Cardiac fibroblast (primary cell): Measurements from ENCODE around the gene SNTG2.
"Not testable (repeated sequence)": the region's sequence is repeated elsewhere in the genome, so short reads cannot be mapped to it uniquely, and the experiment has no call there.

Experiments used
- DNase-seq, 2 donors: peaks; one replicate each; pipeline versions ENCODE4 v3.0.0 to v3.0.0-alpha.2; 2010; ENCODE audit warnings: low read depth in 2 of 2
- H3K4me3 ChIP-seq, 2 donors: replicated peaks in 1 of 2; 1 replicate in 1 of 2; 2 replicates in 1 of 2; pipeline ENCODE4 v1.5.1; 2011; ENCODE audit warnings: low read depth in 2 of 2, low read length in 2 of 2, mild to moderate bottlenecking in 2 of 2, moderate library complexity in 1 of 2
- TF ChIP-seq, protein P1 (sequence below): IDR thresholded peaks from one replicate; pipeline ENCODE4 v1.5.1; 2011; ENCODE audit warnings: low read depth, mild to moderate bottlenecking, low read length, inconsistent platforms

Gene SNTG2

DNA sequence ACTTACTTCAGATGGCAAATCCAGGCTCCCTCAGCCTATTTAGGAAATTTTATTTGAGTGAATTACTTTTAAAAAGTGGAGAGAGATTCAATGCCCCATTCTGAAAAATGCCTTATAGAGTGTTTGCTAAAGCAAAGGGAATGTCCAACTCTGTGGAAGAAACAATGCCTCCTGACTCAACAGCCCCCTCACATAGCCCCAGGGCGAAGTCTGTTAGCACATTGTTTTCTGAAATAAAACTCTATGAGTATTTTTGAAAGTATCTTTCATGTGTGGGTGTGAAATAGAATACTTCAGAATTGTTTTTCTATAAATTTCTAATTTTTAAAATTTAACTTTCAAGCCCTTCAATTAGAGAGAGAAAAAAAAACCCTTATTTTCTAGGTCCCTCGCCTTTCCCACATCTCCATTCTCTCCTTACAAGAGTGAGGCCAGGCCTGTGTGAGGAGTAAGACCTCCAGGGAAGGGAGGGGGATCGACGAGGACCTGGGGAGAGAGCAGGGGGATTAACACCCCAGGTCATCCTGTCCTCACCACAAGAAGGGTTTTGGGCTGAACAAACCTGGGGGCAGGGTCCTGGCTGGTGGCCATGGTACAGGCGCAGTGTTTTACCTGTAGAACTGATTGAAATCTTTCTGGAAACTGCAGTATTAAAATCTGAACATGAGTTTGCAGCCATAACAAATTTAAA, 141.4 kb downstream of the SNTG2 start:
- no peak for DNase-seq
- TF ChIP-seq, protein P1, sequence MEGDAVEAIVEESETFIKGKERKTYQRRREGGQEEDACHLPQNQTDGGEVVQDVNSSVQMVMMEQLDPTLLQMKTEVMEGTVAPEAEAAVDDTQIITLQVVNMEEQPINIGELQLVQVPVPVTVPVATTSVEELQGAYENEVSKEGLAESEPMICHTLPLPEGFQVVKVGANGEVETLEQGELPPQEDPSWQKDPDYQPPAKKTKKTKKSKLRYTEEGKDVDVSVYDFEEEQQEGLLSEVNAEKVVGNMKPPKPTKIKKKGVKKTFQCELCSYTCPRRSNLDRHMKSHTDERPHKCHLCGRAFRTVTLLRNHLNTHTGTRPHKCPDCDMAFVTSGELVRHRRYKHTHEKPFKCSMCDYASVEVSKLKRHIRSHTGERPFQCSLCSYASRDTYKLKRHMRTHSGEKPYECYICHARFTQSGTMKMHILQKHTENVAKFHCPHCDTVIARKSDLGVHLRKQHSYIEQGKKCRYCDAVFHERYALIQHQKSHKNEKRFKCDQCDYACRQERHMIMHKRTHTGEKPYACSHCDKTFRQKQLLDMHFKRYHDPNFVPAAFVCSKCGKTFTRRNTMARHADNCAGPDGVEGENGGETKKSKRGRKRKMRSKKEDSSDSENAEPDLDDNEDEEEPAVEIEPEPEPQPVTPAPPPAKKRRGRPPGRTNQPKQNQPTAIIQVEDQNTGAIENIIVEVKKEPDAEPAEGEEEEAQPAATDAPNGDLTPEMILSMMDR, result no peak

DNA sequence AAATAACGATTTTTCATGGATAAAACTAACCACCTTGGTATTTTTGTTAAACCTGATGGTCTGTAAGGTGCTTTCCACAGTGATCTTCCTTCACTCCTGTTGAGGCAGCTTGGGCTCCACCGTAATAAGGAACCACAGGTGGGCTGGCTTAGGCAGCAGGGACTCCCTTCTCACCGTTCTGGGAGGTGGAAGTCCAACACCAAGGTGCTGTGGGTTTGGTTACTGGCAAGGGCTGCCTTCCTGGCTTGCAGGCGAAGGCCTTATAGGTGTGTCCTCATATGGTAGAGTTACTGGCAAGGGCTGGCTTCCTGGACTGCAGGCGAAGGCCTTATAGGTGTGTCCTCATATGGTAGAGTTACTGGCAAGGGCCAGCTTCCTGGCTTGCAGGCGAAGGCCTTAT, 143.0 kb downstream of the SNTG2 start:
- H3K4me3 ChIP-seq, DNase-seq: not testable (repeated sequence)

More for the DNA sequence above, 141.4 kb downstream of the SNTG2 start:
- H3K4me3 ChIP-seq, result no peak overlapping the region

DNA sequence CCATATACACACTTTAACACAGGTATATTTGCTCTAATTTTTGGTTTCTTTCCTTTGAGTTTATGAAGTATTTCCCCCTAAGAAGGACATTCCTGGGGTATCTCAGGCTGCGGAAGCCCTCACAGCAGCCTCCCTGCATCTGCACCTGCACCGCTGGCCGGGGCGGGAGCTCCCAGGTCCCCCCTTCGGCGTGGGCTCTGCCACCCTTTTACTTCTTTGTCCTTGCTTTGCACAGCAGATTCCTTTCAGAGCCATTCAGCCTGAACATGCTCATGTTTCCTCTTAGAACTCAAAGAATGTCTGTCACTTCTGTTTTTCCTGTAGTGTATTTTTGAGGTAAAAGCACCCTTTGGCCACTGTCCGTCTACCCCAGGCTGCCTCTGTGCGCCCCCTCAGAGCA, 146.5 kb downstream of the SNTG2 start:
- no peak overlapping the region for H3K4me3 ChIP-seq
- TF ChIP-seq, protein P1, result no peak
- no peak for DNase-seq

DNA sequence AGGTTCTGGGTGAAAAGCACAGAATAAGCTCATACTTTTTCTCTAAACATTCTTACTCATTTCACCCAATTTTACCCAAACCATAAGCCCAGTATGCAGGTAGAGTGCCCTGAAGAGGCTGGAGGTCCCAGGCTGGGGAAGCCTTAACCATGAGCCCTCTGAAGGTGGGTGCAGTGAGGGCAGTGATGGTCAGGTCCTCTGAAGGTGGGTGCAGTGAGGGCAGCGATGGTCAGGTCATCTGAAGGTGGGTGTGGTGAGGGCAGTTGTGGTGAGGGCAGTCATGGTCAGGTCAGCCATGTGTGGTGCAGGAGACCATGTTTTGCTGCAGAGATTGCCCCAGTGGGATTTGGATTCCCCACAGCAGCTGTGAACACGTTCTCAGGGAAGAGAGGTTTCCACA, 148.8 kb downstream of the SNTG2 start:
- no peak overlapping the region for H3K4me3 ChIP-seq
- DNase-seq, result no peak
- TF ChIP-seq, protein P1, result no peak

DNA sequence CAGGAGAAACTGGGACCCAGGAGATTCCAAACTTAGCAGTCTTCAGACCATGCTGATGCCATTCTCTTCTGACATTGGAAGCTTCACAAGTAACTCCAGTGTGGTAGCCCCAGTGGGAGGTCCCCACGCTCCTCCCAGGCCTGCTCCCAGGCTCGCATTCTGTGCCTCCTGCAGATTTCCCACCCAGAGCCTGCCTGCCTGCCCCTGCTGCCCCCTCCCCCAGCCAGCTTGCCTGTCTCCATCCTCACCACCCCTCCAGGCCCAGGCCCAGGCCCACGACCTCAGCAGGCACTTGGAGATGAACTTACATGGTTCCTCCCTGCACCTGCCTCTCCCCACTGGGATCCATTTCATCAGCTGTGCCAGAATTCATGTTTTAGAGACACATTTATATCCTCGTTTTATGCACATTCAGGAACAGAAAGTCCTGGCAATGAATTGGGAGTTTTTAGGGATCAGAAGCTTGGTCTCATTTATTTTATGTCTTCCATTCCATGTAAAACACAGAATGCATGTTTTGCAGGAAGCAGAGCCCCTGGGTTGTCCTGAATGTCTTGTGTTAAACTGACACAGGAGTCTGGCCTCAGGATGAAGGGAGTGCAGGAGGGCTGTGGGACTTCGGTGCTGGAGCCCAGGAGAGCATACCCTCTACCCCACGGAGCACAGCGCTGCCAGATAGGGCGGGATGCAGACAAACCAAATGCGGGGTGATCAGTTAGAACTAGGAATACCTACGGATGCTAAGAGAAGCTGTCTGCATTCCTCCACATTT, 150.5 kb downstream of the SNTG2 start:
- no peak overlapping the region for H3K4me3 ChIP-seq
- TF ChIP-seq, protein P1, result no peak
- DNase-seq, result no peak

DNA sequence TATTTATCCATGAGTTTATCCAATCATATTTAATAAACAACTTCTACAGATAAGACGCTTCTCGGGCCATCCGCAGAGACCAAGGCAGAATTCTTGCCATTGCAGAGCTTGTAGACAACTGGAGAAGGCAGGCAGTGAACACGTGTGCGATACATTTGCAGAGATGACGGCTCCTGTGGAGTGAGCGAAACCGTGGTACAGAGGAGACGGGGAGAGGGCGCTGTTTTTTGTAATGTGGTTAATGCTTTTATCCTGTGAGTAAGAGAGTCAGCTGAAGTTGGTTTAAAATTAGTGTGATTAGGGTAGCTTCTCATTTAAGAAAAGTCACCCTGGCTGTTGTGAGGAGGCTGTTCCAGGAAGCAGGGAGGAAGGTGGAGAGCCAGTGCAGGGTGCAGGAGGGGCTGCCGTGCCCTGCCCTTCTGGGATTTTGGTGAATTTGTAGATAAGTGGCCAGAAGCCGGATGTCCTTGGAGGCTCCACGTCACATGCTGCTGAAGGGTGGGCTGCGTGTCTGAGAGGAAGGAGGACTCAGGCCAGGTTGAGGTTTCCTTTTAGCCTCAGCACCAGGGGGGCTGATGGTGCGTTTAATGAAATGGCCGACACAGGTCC, 151.4 kb downstream of the SNTG2 start:
- no peak overlapping the region for H3K4me3 ChIP-seq
- TF ChIP-seq, protein P1, result no peak
- no peak for DNase-seq

DNA sequence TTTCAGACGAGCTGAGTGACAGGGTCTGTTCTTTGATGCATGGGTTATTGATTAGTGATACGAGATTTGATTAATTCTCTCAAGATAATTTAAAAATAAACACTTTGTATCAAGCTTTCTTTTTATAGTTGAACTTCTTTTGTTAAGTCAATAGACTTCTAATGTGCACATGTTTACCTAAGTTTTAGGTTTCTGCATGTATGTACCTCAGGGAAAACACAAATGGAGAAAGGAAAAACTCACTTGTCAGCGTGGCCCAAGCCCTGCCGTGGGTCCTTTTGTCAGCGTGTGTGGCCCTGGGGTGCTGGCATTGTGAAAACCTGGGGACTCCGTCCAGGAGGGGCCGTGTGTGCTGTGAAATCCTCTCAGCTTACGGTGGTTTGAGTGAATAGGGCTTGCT, 153.7 kb downstream of the SNTG2 start:
- no peak for DNase-seq
- H3K4me3 ChIP-seq, result no peak overlapping the region
- TF ChIP-seq, protein P1, result no peak

DNA sequence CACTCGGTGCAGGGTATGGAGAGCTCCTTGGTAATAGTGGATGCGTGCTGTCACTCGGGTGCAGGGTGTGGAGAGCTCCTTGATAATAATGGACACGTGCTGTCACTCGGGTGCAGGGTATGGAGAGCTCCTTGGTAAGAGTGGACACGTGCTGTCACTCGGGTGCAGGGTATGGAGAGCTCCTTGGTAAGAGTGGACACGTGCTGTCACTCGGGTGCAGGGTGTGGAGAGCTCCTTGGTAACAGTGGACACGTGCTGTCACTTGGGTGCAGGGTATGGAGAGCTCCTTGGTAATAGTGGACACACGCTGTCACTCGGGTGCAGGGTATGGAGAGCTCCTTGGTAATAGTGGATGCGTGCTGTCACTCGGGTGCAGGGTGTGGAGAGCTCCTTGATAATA, 155.7 kb downstream of the SNTG2 start:
- H3K4me3 ChIP-seq, DNase-seq: not testable (repeated sequence)
